Endothelial cell of hepatic sinusoid (primary cell): Measurements from ENCODE around the gene GABBR2.

ENCODE experiments used
- in situ Hi-C: cut with HindIII; loops from 2 replicates; pipeline ENCODE4 v1.10.0; 2017; ENCODE audit warnings: low sequenced_read_pairs

GABBR2 gene

GRCh38 chr9:98457726-98458370 lies 250.9 kb downstream of the GABBR2 start:
- in situ Hi-C loops: no loop called here

- in situ Hi-C loops: no loop called here
Observed at GRCh38 chr9:98456156-98456613, 252.6 kb downstream of the GABBR2 start.

- in situ Hi-C loops: no loop called here
Observed at GRCh38 chr9:98455256-98456155, 253.2 kb downstream of the GABBR2 start.

GRCh38 chr9:98453589-98454311 lies 255.0 kb downstream of the GABBR2 start:
- in situ Hi-C loops: no loop called here

- in situ Hi-C loops: no loop called here
Observed at GRCh38 chr9:98451576-98451975, 257.2 kb downstream of the GABBR2 start.

- in situ Hi-C loops: no loop called here
Observed at GRCh38 chr9:98450496-98450895, 258.2 kb downstream of the GABBR2 start.

GRCh38 chr9:98449871-98450270 lies 258.9 kb downstream of the GABBR2 start:
- in situ Hi-C loops: no loop called here

GRCh38 chr9:98445576-98445975 lies 263.2 kb downstream of the GABBR2 start:
- in situ Hi-C loops: no loop called here

GRCh38 chr9:98444601-98445000 lies 264.1 kb downstream of the GABBR2 start:
- in situ Hi-C loops: no loop called here

GRCh38 chr9:98442541-98442940 lies 266.2 kb downstream of the GABBR2 start:
- in situ Hi-C loops: no loop called here

- in situ Hi-C loops: no loop called here
Observed at GRCh38 chr9:98442114-98442513, 266.6 kb downstream of the GABBR2 start.

GRCh38 chr9:98438666-98439065 lies 270.1 kb downstream of the GABBR2 start:
- in situ Hi-C loops: no loop called here

- in situ Hi-C loops: no loop called here
Observed at GRCh38 chr9:98437458-98438034, 271.2 kb downstream of the GABBR2 start.

GRCh38 chr9:98432960-98433359 lies 275.8 kb downstream of the GABBR2 start:
- in situ Hi-C loops: no loop called here

- in situ Hi-C loops: no loop called here
Observed at GRCh38 chr9:98432134-98432533, 276.6 kb downstream of the GABBR2 start.

GRCh38 chr9:98430535-98431292 lies 278.0 kb downstream of the GABBR2 start:
- in situ Hi-C loops: no loop called here

GRCh38 chr9:98429613-98430012 lies 279.1 kb downstream of the GABBR2 start:
- in situ Hi-C loops: loop anchor here (5.0 kb wide), 1 partner anchor 48 kb away; no protein-coding TSS in a partner anchor

- in situ Hi-C loops: loop anchor here (5.0 kb wide), 1 partner anchor 49 kb away; no protein-coding TSS in a partner anchor
Observed at GRCh38 chr9:98428454-98428853, 280.3 kb downstream of the GABBR2 start.

- in situ Hi-C loops: loop anchor here (5.0 kb wide), 1 partner anchor 50 kb away; no protein-coding TSS in a partner anchor
Observed at GRCh38 chr9:98427491-98427890, 281.2 kb downstream of the GABBR2 start.

- in situ Hi-C loops: loop anchor here (5.0 kb wide), 1 partner anchor 52 kb away; no protein-coding TSS in a partner anchor
Observed at GRCh38 chr9:98425079-98425478, 283.7 kb downstream of the GABBR2 start.
